GM23248 (cell line): ENCODE results near the gene ZNF562.

Source experiments
- EZH2 ChIP-seq: fragments of 200-600 bp; sonication (generic); IDR thresholded peaks from 2 replicates; pipeline ENCODE4 v1.6.1; 2018; ENCODE audit warnings: antibody characterized with exemption, mild to moderate bottlenecking; ENCODE audit not compliant: insufficient read depth, poor library complexity, severe bottlenecking
- EZH2phosphoT487 ChIP-seq: fragments of 200-600 bp; sonication (generic); IDR thresholded peaks from 2 replicates; pipeline ENCODE4 v1.6.1; 2018; ENCODE audit warnings: antibody characterized with exemption, moderate library complexity, mild to moderate bottlenecking, low read depth; ENCODE audit not compliant: insufficient read depth

GRCh38 chr19:9641810-9642209 is 33.1 kb downstream of the ZNF562 start:
- TF ChIP-seq EZH2phosphoT487 (no peak), EZH2 (no peak)
